Natural killer cell (primary cell): Measurements from ENCODE around the gene AKAP7. TPM values are rescaled to one million over a fixed set of nuclear protein-coding genes. Genes with fewer than 3 reads are reported as not detected.

Source experiments
- ATAC-seq, 3 donors: fragments of 150-1000 bp in 2 of 3; fragments of 200-7000 bp in 1 of 3; cut with Tn5 transposase; 1 replicate in 1 of 3; 2 replicates in 2 of 3; pipeline ENCODE4 v1.10.0; 2021; ENCODE audit warnings: mild to moderate bottlenecking in 2 of 3, moderate library complexity in 2 of 3
- DNase-seq, 2 donors: peaks; one replicate each; pipeline versions ENCODE4 v3.0.0 to v3.0.0-alpha.2; 2013 to 2021; ENCODE audit warnings: mixed read lengths in 1 of 2
- H3K27ac ChIP-seq: one replicate; pipeline ENCODE4 v1.5.1; 2013; ENCODE audit warnings: mild to moderate bottlenecking, low read length
- H3K27me3 ChIP-seq: one replicate; pipeline ENCODE4 v1.6.1; 2013; ENCODE audit warnings: low read length; ENCODE audit not compliant: control insufficient read depth, insufficient read depth
- H3K36me3 ChIP-seq: one replicate; pipeline ENCODE4 v1.6.1; 2013; ENCODE audit warnings: low read length; ENCODE audit not compliant: control insufficient read depth, insufficient read depth
- H3K4me1 ChIP-seq: one replicate; pipeline ENCODE4 v1.6.1; 2013; ENCODE audit warnings: low read length; ENCODE audit not compliant: control insufficient read depth, insufficient read depth
- H3K4me3 ChIP-seq: one replicate; pipeline ENCODE4 v1.5.1; 2013; ENCODE audit warnings: low read length
- H3K9me3 ChIP-seq: one replicate; pipeline ENCODE4 v1.6.1; 2013; ENCODE audit warnings: low read length; ENCODE audit not compliant: control insufficient read depth, insufficient read depth
- H3K27ac Mint-ChIP-seq, 2 donors: one replicate each; pipeline ENCODE4 v1.8.0; 2022; ENCODE audit warnings: mild to moderate bottlenecking in 2 of 2, mixed read lengths in 2 of 2, moderate library complexity in 1 of 2
- H3K27me3 Mint-ChIP-seq, 2 donors: one replicate each; pipeline ENCODE4 v1.8.0; 2022; ENCODE audit warnings: low read depth in 2 of 2, mixed read lengths in 2 of 2
- H3K36me3 Mint-ChIP-seq: one replicate; pipeline ENCODE4 v1.8.0; 2022; ENCODE audit warnings: mixed read lengths
- H3K4me1 Mint-ChIP-seq, 2 donors: one replicate each; pipeline ENCODE4 v1.8.0; 2022; ENCODE audit warnings: mixed read lengths in 2 of 2
- H3K4me3 Mint-ChIP-seq: one replicate; pipeline ENCODE4 v1.8.0; 2022; ENCODE audit warnings: mild to moderate bottlenecking, moderate library complexity, mixed read lengths
- H3K9me3 Mint-ChIP-seq, 2 donors: one replicate each; pipeline ENCODE4 v1.8.0; 2022; ENCODE audit warnings: mixed read lengths in 2 of 2
- CTCF ChIP-seq: fragments of 200-600 bp; IDR thresholded peaks from one replicate; pipeline ENCODE4 v1.8.0; 2022; ENCODE audit warnings: antibody characterized with exemption
- WGBS: methylation state at CpG from one replicate; pipeline ENCODE4 v1.1.7; 2013; ENCODE audit warnings: missing lambda C conversion rate; ENCODE audit not compliant: insufficient coverage; 5-methylcytosine and 5-hydroxymethylcytosine counted together
- intact Hi-C: fragments of 100-400 bp; cut with micrococcal nuclease; formaldehyde crosslinking; loops from one replicate; pipeline ENCODE4 v1.14.2; 2022
- total RNA-seq, 4 donors: library from RNA; stranded (reverse); fragments of 120-200 nt in 1 of 4; gene quantifications; one replicate each; pipeline versions ENCODE4 v1.2.3 to v1.2.4, GENCODE V29; 2013 to 2022

Gene AKAP7
- total RNA-seq, 3 donors from 2014 or later (not counting 1 experiment from before 2014, with no cell fraction given): 13.5 to 21.0 (median 14.7) TPM

GRCh38 chr6:131303338-131303930, 168.2 kb downstream of the AKAP7 start:
- intact Hi-C loops: no loop called here
- no peak for TF ChIP-seq CTCF
- no peaks in the 10 kb centered on the region for H3K27me3 ChIP-seq
- H3K36me3 ChIP-seq: no peaks in the 10 kb centered on the region
- no peak overlapping the region for H3K27ac ChIP-seq
- ATAC-seq: no peak
- Mint-ChIP-seq H3K9me3 (no peaks in the 10 kb centered on the region), H3K27ac (no peak overlapping the region), H3K4me1 (peaks cover 0 to 13% of the 10 kb centered on the region in 2 donors), H3K27me3 (no peaks in the 10 kb centered on the region), H3K36me3 (no peaks in the 10 kb centered on the region), H3K4me3 (no peak overlapping the region)
- 95% methylated on average over 6 of the region's 6 CpGs for WGBS
- no peak for DNase-seq
- no peaks in the 10 kb centered on the region for H3K4me1 ChIP-seq
- no peak overlapping the region for H3K4me3 ChIP-seq
- no peaks in the 10 kb centered on the region for H3K9me3 ChIP-seq

- TF ChIP-seq CTCF: no peak
- intact Hi-C loops: no loop called here
- peaks cover 10% of the 10 kb centered on the region for H3K36me3 Mint-ChIP-seq
- H3K4me1 Mint-ChIP-seq: peaks cover 0 to 5% of the 10 kb centered on the region in 2 donors
- Histone ChIP-seq H3K4me3 (no peak overlapping the region), H3K27me3 (no peaks in the 10 kb centered on the region), H3K9me3 (no peaks in the 10 kb centered on the region), H3K27ac (no peak overlapping the region), H3K36me3 (no peaks in the 10 kb centered on the region), H3K4me1 (no peaks in the 10 kb centered on the region)
- DNase-seq (no peak), ATAC-seq (no peak)
- H3K27me3 Mint-ChIP-seq: peaks cover 0 to 8% of the 10 kb centered on the region in 2 donors
- H3K9me3 Mint-ChIP-seq: peaks cover 0 to 5% of the 10 kb centered on the region in 2 donors
- WGBS: 89% methylated on average over 4 of the region's 6 CpGs
- H3K4me3 Mint-ChIP-seq: no peak overlapping the region
- no peak overlapping the region for H3K27ac Mint-ChIP-seq
Observed at GRCh38 chr6:131305037-131305850, 170.0 kb downstream of the AKAP7 start.

- H3K4me1 ChIP-seq: no peaks in the 10 kb centered on the region
Observed at GRCh38 chr6:131309437-131309836, 174.2 kb downstream of the AKAP7 start.

More at GRCh38 chr6:131309437-131309836, 174.2 kb downstream of the AKAP7 start:
- ATAC-seq: no peak
- Mint-ChIP-seq H3K36me3 (peaks cover 10% of the 10 kb centered on the region), H3K9me3 (peaks cover 0 to 5% of the 10 kb centered on the region in 2 donors), H3K27ac (no peak overlapping the region), H3K4me3 (no peak overlapping the region), H3K27me3 (peaks cover 0 to 8% of the 10 kb centered on the region in 2 donors), H3K4me1 (no peaks in the 10 kb centered on the region)
- WGBS: 100% methylated on average over 1 of the region's 1 CpG
- Histone ChIP-seq H3K27me3 (no peaks in the 10 kb centered on the region), H3K4me3 (no peak overlapping the region), H3K27ac (no peak overlapping the region), H3K36me3 (no peaks in the 10 kb centered on the region), H3K9me3 (no peaks in the 10 kb centered on the region)
- intact Hi-C loops: no loop called here
- no peak for DNase-seq
- no peak for TF ChIP-seq CTCF
